ENCODE data around the gene C22orf23. TPM values are rescaled to one million over a fixed set of nuclear protein-coding genes. Genes with fewer than 3 reads are reported as not detected.
A peak's percentile ranks its signal among the peaks of the same experiment; 100 is the strongest.

The C22orf23 gene
- total RNA-seq, 1 donor from 2014 or later = 0.93 TPM

DNA sequence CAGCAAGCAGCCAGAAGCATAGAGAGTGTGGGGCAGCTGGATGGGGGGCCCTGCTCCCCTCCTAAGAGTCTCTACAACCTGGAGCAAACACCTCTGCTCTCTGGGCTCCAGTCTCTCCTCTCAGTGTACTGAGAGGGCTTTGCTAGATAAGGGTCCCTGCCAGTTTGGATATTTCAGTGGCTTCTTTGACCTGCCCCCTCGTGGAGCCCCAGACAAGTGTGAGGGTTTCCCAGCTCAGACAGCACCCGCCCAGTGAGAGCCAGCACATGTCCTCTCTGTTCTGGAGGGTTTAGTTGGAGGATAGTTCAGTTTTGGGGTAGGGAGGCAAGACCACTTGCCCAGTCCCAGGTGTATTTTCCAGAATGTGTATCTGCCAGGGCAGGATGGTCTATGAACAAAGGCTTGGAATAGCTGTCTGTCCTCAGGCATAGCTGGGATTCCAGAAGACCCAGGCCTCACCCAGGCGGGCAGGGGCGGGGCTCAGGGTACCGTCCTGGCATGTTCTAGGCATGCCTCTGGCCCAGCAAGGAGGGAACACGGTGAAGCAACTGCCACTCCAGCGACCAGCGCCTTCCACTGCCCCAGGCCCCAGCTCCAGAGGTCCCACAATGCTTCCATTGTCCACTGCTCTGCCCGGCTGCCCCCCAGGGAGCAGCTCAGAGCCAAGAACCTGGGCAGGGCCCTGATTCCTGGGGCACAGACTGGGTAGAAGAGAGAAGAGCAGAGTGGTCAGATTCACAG, 54.8 kb downstream of the C22orf23 start:
- Mint-ChIP-seq H3K36me3 (ENCODE audit: insufficient read depth) (no peaks in the 10 kb centered on the region), H3K27me3 (peaks cover 5% of the 10 kb centered on the region), H3K27ac (peak overlapping the region; percentile 64), H3K4me1 (ENCODE audit: low read depth) (peaks cover 18% of the 10 kb centered on the region), H3K4me3 (ENCODE audit: low read depth) (no peak overlapping the region), H3K9me3 (ENCODE audit: low read depth) (no peaks in the 10 kb centered on the region)
- no peak for DNase-seq (ENCODE audit: low spot score, unreplicated experiment)
- no peak for TF ChIP-seq CTCF (IDR thresholded peaks at IDR 0.05; ENCODE audit: unreplicated experiment)

DNA sequence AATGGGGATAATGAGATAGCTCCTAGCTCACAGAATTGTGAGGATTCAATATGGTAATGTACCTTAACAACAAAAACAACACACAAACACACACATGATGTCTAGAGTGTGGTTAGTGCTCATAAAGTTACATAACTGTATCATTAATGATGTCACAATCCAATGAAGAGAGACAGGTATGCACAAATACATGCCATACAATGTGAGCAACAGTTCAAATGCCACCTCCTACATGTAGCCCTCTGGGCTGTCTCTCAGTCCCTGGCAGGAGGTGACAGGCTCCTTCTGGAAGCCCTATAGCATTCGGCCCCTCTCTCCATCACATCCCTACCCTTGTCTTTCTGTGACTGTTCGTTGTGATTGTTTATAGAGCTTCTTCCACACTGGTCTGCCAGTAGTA, 55.6 kb downstream of the C22orf23 start:
- Mint-ChIP-seq H3K27me3 (peaks cover 5% of the 10 kb centered on the region), H3K4me1 (ENCODE audit: low read depth) (peaks cover 26% of the 10 kb centered on the region), H3K27ac (peak overlapping the region; percentile 59), H3K4me3 (ENCODE audit: low read depth) (no peak overlapping the region), H3K36me3 (ENCODE audit: insufficient read depth) (no peaks in the 10 kb centered on the region), H3K9me3 (ENCODE audit: low read depth) (no peaks in the 10 kb centered on the region)
- no peak for TF ChIP-seq CTCF (IDR thresholded peaks at IDR 0.05; ENCODE audit: unreplicated experiment)
- no peak for DNase-seq (ENCODE audit: low spot score, unreplicated experiment)

GRCh38 chr22:37896939-37897338, 56.5 kb downstream of the C22orf23 start:
- no peak for DNase-seq (ENCODE audit: low spot score, unreplicated experiment)
- peaks cover 4% of the 10 kb centered on the region for H3K27me3 Mint-ChIP-seq
- no peak overlapping the region for H3K4me3 Mint-ChIP-seq (ENCODE audit: low read depth)
- H3K27ac Mint-ChIP-seq = peak overlapping the region; percentile 31
- no peaks in the 10 kb centered on the region for H3K9me3 Mint-ChIP-seq (ENCODE audit: low read depth)
- H3K36me3 Mint-ChIP-seq (ENCODE audit: insufficient read depth) = no peaks in the 10 kb centered on the region
- TF ChIP-seq CTCF (IDR thresholded peaks at IDR 0.05; ENCODE audit: unreplicated experiment) = no peak
- H3K4me1 Mint-ChIP-seq (ENCODE audit: low read depth) = peaks cover 27% of the 10 kb centered on the region

GRCh38 chr22:37896181-37896592, 57.2 kb downstream of the C22orf23 start:
- no peak for TF ChIP-seq CTCF (IDR thresholded peaks at IDR 0.05; ENCODE audit: unreplicated experiment)
- DNase-seq (ENCODE audit: low spot score, unreplicated experiment) = no peak
- Mint-ChIP-seq H3K4me1 (ENCODE audit: low read depth) (peaks cover 27% of the 10 kb centered on the region), H3K27ac (no peak overlapping the region), H3K4me3 (ENCODE audit: low read depth) (no peak overlapping the region), H3K27me3 (no peaks in the 10 kb centered on the region), H3K9me3 (ENCODE audit: low read depth) (no peaks in the 10 kb centered on the region), H3K36me3 (ENCODE audit: insufficient read depth) (peaks cover 3% of the 10 kb centered on the region)

- H3K36me3 Mint-ChIP-seq (ENCODE audit: insufficient read depth) = peaks cover 4% of the 10 kb centered on the region
- H3K4me1 Mint-ChIP-seq (ENCODE audit: low read depth) = peaks cover 27% of the 10 kb centered on the region
- TF ChIP-seq CTCF (IDR thresholded peaks at IDR 0.05; ENCODE audit: unreplicated experiment) = no peak
- no peaks in the 10 kb centered on the region for H3K27me3 Mint-ChIP-seq
- H3K4me3 Mint-ChIP-seq (ENCODE audit: low read depth) = no peak overlapping the region
- H3K27ac Mint-ChIP-seq = peak overlapping the region; percentile 91
- no peaks in the 10 kb centered on the region for H3K9me3 Mint-ChIP-seq (ENCODE audit: low read depth)
- DNase-seq (ENCODE audit: low spot score, unreplicated experiment) = no peak
These were observed 58.3 kb downstream of the C22orf23 start for GRCh38 chr22:37894939-37895670.
